HepG2 (cell line): ENCODE results near the gene CCDC142. TPM values are rescaled to one million over a fixed set of nuclear protein-coding genes. Genes with fewer than 3 reads are reported as not detected.

Source experiments
- ARHGAP35 ChIP-seq: sonication (generic); formaldehyde crosslinking; IDR thresholded peaks from 2 replicates; pipeline ENCODE4 v1.9.0; 2022; ENCODE audit warnings: mild to moderate bottlenecking, inconsistent platforms, moderate library complexity, missing genetic modification reagents, borderline replicate concordance
- IRX3 ChIP-seq: sonication (generic); formaldehyde crosslinking; IDR thresholded peaks from 2 replicates; pipeline ENCODE4 v1.8.1; 2023; ENCODE audit warnings: mild to moderate bottlenecking, low read depth, missing genetic modification reagents, borderline replicate concordance
- NFKB2 ChIP-seq: sonication (generic); formaldehyde crosslinking; IDR thresholded peaks from 2 replicates; pipeline ENCODE4 v1.4.0; 2020; ENCODE audit warnings: missing genetic modification reagents, borderline replicate concordance
- NR0B2 ChIP-seq: sonication (generic); formaldehyde crosslinking; IDR thresholded peaks from 2 replicates; pipeline ENCODE4 v1.4.0; 2020; ENCODE audit warnings: mild to moderate bottlenecking, missing genetic modification reagents
- NR2F1 ChIP-seq, 2 experiments: fragments of 450-650 bp in 1 of 2; formaldehyde crosslinking in 1 of 2; IDR thresholded peaks; 2 replicates each; pipeline versions ENCODE4 v1.5.0 to v1.6.1; 2016 to 2020; ENCODE audit warnings: mild to moderate bottlenecking in 1 of 2, missing compliant biosample characterization in 1 of 2, missing genetic modification reagents in 1 of 2, moderate library complexity in 1 of 2
- PHF8 ChIP-seq: sonication (generic); formaldehyde crosslinking; IDR thresholded peaks from 2 replicates; pipeline ENCODE4 v1.5.0; 2020; ENCODE audit warnings: missing genetic modification reagents
- YEATS4 ChIP-seq: sonication (generic); formaldehyde crosslinking; IDR thresholded peaks from 2 replicates; pipeline ENCODE4 v1.4.0; 2020; ENCODE audit warnings: missing genetic modification reagents, borderline replicate concordance
- ZFP36L2 ChIP-seq: sonication (generic); formaldehyde crosslinking; IDR thresholded peaks from 2 replicates; pipeline ENCODE4 v1.4.0; 2020; ENCODE audit warnings: missing genetic modification reagents
- ZNF337 ChIP-seq: sonication (generic); formaldehyde crosslinking; IDR thresholded peaks from 2 replicates; pipeline ENCODE4 v1.5.1; 2020; ENCODE audit warnings: missing genetic modification reagents, low read depth, mild to moderate bottlenecking, borderline replicate concordance
- ZNF343 ChIP-seq: sonication (generic); formaldehyde crosslinking; IDR thresholded peaks from 2 replicates; pipeline ENCODE4 v1.4.0; 2020; ENCODE audit warnings: mild to moderate bottlenecking, missing genetic modification reagents
- ZNF362 ChIP-seq: sonication (generic); formaldehyde crosslinking; IDR thresholded peaks from 2 replicates; pipeline ENCODE4 v1.4.0; 2020; ENCODE audit warnings: missing genetic modification reagents, mild to moderate bottlenecking, borderline replicate concordance
- ZNF44 ChIP-seq: sonication (generic); formaldehyde crosslinking; IDR thresholded peaks from 2 replicates; pipeline ENCODE4 v1.5.1; 2020; ENCODE audit warnings: mild to moderate bottlenecking, missing genetic modification reagents
- ZNF646 ChIP-seq: sonication (generic); formaldehyde crosslinking; IDR thresholded peaks from 2 replicates; pipeline ENCODE4 v1.9.0; 2021; ENCODE audit warnings: mild to moderate bottlenecking, missing genetic modification reagents
- ZNF713 ChIP-seq: sonication (generic); formaldehyde crosslinking; IDR thresholded peaks from 2 replicates; pipeline ENCODE4 v1.4.0; 2020; ENCODE audit warnings: mild to moderate bottlenecking, missing genetic modification reagents
- ZNF784 ChIP-seq: sonication (generic); formaldehyde crosslinking; IDR thresholded peaks from 2 replicates; pipeline ENCODE4 v1.5.1; 2020; ENCODE audit warnings: missing genetic modification reagents, mild to moderate bottlenecking, borderline replicate concordance
- ZUFSP ChIP-seq: sonication (generic); formaldehyde crosslinking; IDR thresholded peaks from 2 replicates; pipeline ENCODE4 v1.9.0; 2021; ENCODE audit warnings: missing genetic modification reagents, mild to moderate bottlenecking, borderline replicate concordance
- polyA plus RNA-seq, 8 experiments: library from polyadenylated mRNA; depleted of rRNA in 3 of 8; stranded (reverse) in 7 of 8; unstranded in 1 of 8; fragments of >200 nt; fragmentation: Illumina TruSeq in 4 of 8; extraction: Trizol in 4 of 8; gene quantifications; 2 replicates each; pipeline versions ENCODE4 v1.2.1 to v1.2.3, GENCODE V29; 2011 to 2016; ENCODE audit warnings: low read depth in 4 of 8, missing spikeins in 1 of 8, mixed read lengths in 1 of 8; ENCODE audit not compliant: insufficient read depth in 1 of 8
- total RNA-seq, 5 experiments: library from RNA; depleted of rRNA; stranded (reverse); fragments of >200 nt; fragmentation: Illumina TruSeq; extraction: Trizol; gene quantifications; 2 replicates each; pipeline ENCODE4 v1.2.3, GENCODE V29; 2016; ENCODE audit warnings: low read depth in 1 of 5

The CCDC142 gene
- total and polyA plus RNA-seq, 2 of the 13 experiments (the other 11 are each of a cell fraction or from before 2014, with no cell fraction given): 14.7 to 30.4 TPM

GRCh38 chr2:74472086-74472944 lies 10.5 kb downstream of the CCDC142 start, which contains the start of gene MRPL53 (continued):
- TF ChIP-seq ZNF362 (CRISPR knock-in tag) (peak; percentile 79), ZNF784 (CRISPR knock-in tag) (peak; percentile 98; the same call in 1 of the 2 replicates), ZNF44 (peak; percentile 89), PHF8 (CRISPR knock-in tag) (peak; percentile 97), YEATS4 (CRISPR knock-in tag) (peak; percentile 97), NR0B2 (CRISPR knock-in tag) (peak; percentile 94), NFKB2 (CRISPR knock-in tag) (peak; percentile 98), ZNF337 (peak; percentile 94; the same call in 1 of the 2 replicates), ZUFSP (CRISPR knock-in tag) (no peak), NR2F1 (CRISPR knock-in tag; IDR thresholded peaks at IDR 0.05) (no peak; a peak in 1 of 4 replicates), ZFP36L2 (CRISPR knock-in tag) (peak; percentile 16; the same call in 1 of the 2 replicates), ARHGAP35 (CRISPR knock-in tag) (peak; percentile 94), ZNF646 (no peak), ZNF713 (CRISPR knock-in tag) (peak; percentile 93; the same call in 1 of the 2 replicates), IRX3 (CRISPR knock-in tag) (peak; percentile 71; the same call in 1 of the 2 replicates), ZNF343 (CRISPR knock-in tag) (peak; percentile 81; the same call in 1 of the 2 replicates)
